ENCODE measurements around the gene CASK. TPM values are rescaled to one million over a fixed set of nuclear protein-coding genes. Genes with fewer than 3 reads are reported as not detected.

Gene CASK
- total and polyA plus RNA-seq, 8 donors: 7.3 to 82.0 (median 32.3) TPM

DNA sequence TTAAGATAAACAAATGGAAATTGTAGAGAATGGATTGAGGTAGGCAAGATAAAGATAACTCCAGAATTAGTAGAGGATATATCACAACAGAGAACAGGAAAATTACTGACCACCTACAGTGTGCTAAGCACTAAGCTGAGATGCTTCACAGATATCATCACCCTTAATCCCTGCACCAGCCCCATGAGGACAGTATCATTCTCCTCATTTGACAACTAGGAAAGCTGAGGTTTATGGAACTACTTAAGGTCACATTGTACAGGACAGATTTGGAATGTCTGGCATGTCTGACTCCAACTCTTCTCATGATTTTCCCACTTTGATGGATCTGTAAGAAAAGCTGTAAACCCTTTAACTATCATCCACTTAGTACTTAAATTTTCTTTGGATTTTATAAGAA is 95.5 kb downstream of the CASK start:
- intact Hi-C loops (cut with DNase I; ENCODE audit: low total_unique reads): no loop called here
- H3K4me3 ChIP-seq: no peak overlapping the region
- no peak overlapping the region for H3K27ac ChIP-seq
- no peak for DNase-seq
- peaks cover 0 to 27% (median 0%) of the 10 kb centered on the region in 4 donors for H3K4me1 ChIP-seq
- no peaks in the 10 kb centered on the region for H3K27me3 ChIP-seq
- H3K36me3 ChIP-seq: no peaks in the 10 kb centered on the region
- TF ChIP-seq EP300 (IDR thresholded peaks at IDR 0.05) (no peak), CTCF (IDR thresholded peaks at IDR 0.05) (no peak), POLR2AphosphoS5 (IDR thresholded peaks at IDR 0.05) (no peak), POLR2A (IDR thresholded peaks at IDR 0.05) (no peak)
- H3K9me3 ChIP-seq: no peaks in the 10 kb centered on the region

- Histone ChIP-seq H3K9me3 (no peaks in the 10 kb centered on the region), H3K27me3 (no peaks in the 10 kb centered on the region), H3K4me1 (peaks cover 0 to 27% (median 0%) of the 10 kb centered on the region in 4 donors), H3K4me3 (no peak overlapping the region), H3K36me3 (no peaks in the 10 kb centered on the region), H3K27ac (no peak overlapping the region)
- DNase-seq: no peak
- intact Hi-C loops (cut with DNase I; ENCODE audit: low total_unique reads): no loop called here
- TF ChIP-seq POLR2A (IDR thresholded peaks at IDR 0.05) (no peak), CTCF (IDR thresholded peaks at IDR 0.05) (no peak), POLR2AphosphoS5 (IDR thresholded peaks at IDR 0.05) (no peak)
- 66 to 82% (median 73%) methylated on average over 2 of the region's 2 CpGs for WGBS, 5 donors
These were observed 97.6 kb downstream of the CASK start for GRCh38 chrX:41825796-41826195.

DNA sequence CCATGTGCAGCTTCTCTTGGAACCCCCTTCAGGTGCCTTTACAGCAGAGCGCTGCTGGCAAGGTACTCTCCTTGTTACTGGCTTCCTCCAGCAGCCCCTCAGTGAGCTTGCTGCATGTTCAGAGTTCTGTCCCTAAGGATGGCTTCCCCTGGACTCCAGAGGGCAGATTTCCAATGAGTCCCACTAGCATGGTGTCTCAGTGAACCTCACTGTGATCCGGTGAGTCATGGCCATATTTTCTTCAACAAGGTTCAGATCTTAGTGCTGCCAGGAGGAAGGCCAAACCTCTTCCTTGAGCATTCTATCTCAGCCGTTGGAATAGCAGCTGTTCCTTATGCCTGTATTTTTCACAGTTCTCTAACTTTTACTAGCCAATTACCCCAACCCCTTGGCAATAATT is 98.8 kb downstream of the CASK start:
- H3K4me3 ChIP-seq: no peak overlapping the region
- no peaks in the 10 kb centered on the region for H3K27me3 ChIP-seq
- peaks cover 0 to 27% (median 0%) of the 10 kb centered on the region in 4 donors for H3K4me1 ChIP-seq
- intact Hi-C loops (cut with DNase I; ENCODE audit: low total_unique reads): no loop called here
- no peaks in the 10 kb centered on the region for H3K36me3 ChIP-seq
- no peaks in the 10 kb centered on the region for H3K9me3 ChIP-seq
- no peak for DNase-seq
- H3K27ac ChIP-seq: no peak overlapping the region
- TF ChIP-seq CTCF (IDR thresholded peaks at IDR 0.05) (no peak), EP300 (IDR thresholded peaks at IDR 0.05) (no peak), POLR2AphosphoS5 (IDR thresholded peaks at IDR 0.05) (no peak), POLR2A (IDR thresholded peaks at IDR 0.05) (no peak)
- 62 to 77% (median 69%) methylated on average over 2 to 3 of the region's 3 CpGs for WGBS, 5 donors

GRCh38 chrX:41823402-41823801 is 100.0 kb downstream of the CASK start:
- Histone ChIP-seq H3K9me3 (no peaks in the 10 kb centered on the region), H3K36me3 (no peaks in the 10 kb centered on the region), H3K27me3 (no peaks in the 10 kb centered on the region), H3K4me1 (peaks cover 0 to 20% (median 0%) of the 10 kb centered on the region in 4 donors), H3K27ac (no peak overlapping the region), H3K4me3 (no peak overlapping the region)
- intact Hi-C loops (cut with DNase I; ENCODE audit: low total_unique reads): no loop called here
- no peak for TF ChIP-seq CTCF (IDR thresholded peaks at IDR 0.05)
- TF ChIP-seq POLR2AphosphoS5 (IDR thresholded peaks at IDR 0.05): no peak
- no peak for TF ChIP-seq POLR2A (IDR thresholded peaks at IDR 0.05)
- no peak for TF ChIP-seq EP300 (IDR thresholded peaks at IDR 0.05)
- 59 to 83% (median 67%) methylated on average over 3 to 4 of the region's 4 CpGs for WGBS, 5 donors
- DNase-seq: no peak

Data from stomach (tissue), 9 donors.